SH-SY5Y (cell line): ENCODE results near the gene AFF3.

Experiments
- GATA2 ChIP-seq: IDR thresholded peaks from 2 replicates; pipeline ENCODE4 v1.6.1; 2011; ENCODE audit warnings: mild to moderate bottlenecking, low read depth, low read length
- GATA3 ChIP-seq: IDR thresholded peaks from 2 replicates; pipeline ENCODE4 v1.6.1; 2011; ENCODE audit warnings: low read depth, mild to moderate bottlenecking, low read length, moderate library complexity

Gene AFF3

DNA sequence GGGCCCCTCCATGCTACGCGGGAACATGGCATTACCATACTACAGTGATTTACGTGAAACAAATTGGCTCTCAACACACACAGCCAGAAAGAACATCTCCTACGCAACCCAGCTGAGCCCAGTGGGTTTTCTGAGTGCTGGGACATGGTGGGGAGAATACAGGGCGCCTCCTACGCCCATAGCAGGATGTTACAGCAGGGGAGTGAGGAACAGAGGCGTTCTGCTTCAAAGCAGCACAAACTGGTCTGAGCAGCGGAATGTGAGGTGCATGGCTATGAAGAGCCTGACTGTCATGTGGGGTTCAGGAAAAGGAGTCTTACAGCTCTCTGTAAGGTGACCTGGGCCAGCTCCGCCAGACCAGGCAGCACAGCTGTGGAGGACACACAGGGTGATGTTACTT, 543.9 kb downstream of the AFF3 start:
- TF ChIP-seq GATA3 (no peak), GATA2 (no peak)

DNA sequence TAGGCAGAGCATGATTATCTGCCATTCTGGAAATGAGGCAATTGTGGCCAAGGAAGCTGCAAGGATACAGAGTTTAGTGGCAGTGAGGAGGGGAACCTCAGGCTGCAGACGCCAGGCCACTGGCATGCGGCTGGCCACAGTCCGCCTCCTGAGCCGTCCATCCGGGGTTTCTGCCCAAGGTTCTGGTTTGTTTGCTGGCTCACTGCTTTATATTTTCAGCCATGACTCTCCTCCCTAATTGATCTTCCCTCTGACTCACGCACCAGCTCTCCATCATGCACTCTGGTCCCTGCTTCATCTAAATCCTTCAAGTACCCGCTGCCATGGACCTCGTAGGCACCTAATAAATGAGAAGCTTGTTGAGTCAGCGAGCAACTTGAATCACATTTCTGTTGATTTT, 544.8 kb downstream of the AFF3 start:
- TF ChIP-seq GATA2 (no peak), GATA3 (no peak)

DNA sequence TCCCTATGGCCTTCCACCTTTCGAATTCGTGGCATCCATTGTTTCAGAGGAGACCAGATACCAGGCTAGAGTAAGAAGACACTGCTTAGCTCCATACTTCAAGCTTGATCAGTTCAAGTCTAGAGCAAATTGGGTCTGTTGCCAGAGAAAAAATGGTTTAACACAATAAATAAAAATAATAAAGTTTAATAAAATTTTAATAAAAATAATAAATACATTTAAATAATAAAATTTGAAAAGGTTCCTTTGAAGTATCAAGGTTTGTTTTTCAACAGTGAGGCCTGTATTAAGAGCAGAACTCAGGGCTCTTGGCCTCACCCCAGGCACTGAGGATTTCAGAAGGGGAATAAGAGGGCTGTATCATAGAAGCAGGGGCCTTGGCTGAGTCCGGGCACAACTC, 547.0 kb downstream of the AFF3 start:
- no peak for TF ChIP-seq GATA2
- TF ChIP-seq GATA3, result no peak

DNA sequence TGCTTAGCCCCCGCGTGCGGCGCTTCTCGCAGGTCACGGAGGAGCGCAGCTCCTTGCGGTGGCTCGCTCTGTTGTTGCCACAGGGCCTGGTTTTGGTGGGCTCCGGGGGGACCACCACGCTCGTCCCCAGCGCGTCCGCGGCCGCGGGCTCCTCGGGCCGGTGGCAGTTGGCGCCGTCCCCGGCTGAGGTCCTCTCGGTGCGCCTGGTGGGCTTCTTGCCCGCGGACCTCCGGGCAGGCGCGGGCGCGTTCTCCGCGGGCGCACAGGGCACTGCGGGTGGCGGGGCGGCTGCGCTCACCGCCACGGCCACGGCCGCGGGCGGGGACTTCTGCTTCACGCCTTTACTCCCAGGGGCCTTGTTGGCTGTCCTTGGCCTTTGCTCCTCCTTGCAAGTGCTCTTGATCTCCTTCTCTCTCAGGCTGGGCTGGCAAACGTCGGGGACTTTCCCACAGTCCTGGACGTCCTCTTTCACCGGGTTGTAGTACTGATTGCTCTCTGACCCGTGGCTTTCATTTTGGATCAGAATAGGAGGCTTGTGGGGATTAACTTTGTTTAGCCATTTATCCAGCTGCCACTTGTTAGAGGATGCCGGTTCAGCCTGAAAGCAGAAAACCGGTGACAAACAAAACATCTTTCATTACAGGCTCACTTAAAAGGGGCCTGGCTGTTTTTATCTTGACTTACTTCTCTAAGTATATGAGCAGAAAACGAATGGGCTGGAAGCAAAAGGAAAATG, 548.5 kb downstream of the AFF3 start:
- TF ChIP-seq GATA2 (no peak), GATA3 (no peak)

DNA sequence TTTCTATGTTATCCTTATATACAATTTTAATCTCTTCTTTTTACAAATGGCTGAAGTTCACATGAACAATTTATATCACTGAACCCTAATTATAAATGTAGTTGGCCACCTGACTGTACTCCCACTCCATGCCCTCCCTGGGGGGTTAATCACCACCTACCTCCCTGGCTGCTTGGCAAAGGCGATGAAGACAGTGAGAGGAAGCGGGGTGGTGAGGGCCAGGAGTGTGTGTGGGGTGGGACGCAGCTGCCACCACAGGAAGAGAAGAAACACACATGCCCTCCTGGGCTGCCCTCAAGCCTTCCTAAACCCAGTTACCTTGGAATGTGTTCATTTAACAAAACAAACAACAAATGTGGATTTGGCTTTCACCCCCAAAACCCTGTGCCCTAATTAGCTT, 565.6 kb downstream of the AFF3 start:
- TF ChIP-seq GATA3, result no peak
- no peak for TF ChIP-seq GATA2

DNA sequence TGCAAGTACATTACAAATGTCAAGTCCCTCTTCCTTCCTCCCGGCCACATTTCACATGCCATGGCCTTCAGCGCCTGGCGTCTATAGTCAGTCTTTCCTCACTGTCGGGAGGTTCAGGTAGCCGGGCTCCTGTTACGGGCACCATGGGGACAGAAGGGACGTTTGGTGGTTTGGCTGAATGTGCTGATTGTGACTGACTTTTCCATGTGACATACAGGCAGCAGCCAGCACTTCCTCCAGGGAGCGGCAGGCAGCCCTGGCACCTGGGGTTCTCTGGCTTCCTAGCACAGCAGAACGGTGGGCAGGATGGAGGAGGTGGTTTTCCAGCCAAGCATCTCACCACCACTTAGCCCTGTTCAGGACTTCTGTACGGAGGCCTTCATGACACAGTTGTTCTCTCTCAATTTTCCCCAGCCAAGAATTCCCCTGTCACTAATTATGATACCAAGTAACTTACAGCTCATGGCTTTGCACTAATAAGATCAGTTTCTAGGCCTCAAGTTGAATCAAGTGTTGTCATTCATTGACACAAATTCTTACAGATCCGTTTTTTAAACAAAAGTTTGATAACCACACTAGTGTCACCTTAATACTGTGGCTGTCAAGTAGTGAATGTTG, 568.6 kb downstream of the AFF3 start:
- TF ChIP-seq GATA3 (no peak), GATA2 (no peak)

DNA sequence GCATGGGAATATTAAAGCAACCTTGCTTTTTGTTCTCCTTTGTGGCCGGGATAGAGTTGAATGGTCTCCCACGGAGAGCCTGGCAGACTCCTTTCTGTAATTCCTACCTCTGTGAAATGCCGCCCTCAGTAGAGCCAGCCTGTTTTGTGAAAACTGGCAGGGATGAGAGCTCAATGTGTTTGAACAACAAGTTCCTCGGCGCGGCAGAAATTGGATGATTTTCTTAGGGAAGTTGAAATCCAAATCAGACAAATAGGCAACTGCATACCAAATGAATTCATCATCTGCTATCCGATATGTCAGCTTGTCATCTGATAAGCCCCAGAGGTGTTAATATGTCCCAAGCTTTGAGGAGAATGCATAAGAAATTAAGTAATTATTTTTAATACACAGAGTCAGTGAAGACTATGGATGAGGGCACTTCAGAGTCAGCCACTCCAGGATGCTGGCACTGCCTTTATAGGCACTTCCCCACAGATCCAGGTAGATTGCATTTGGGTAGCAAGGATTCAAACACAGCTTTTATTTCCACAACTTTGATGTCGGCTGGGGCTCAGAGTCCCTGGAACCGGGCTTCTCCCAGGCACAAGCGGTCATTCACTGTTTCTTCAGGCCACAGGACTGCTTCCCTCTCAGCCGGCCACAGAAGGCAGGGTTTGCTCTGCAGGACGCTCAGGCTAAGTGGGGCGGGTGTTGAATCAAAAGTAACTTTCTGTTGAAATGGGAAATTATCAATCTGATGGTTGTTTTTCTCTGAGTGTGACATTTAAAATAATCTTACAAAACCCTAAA, 569.8 kb downstream of the AFF3 start:
- TF ChIP-seq GATA2, result no peak

DNA sequence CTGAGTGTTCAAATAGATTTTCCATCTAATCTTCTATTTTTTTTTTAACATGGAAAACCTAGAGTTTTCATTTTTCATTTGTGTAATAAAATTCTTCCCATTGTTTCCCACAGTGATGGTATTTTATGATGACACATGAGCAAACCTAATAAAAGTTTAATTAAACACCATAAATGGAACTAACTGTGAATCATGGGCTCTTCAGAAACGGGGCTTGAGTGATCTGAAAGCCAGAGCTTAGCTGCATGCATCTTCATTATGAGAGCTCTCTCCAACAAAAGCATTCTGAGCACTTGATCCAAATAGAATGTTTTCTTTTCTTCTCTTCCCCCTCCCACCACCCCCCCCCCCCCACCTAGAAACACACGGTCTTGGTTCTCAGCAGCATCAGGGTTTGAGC, 570.4 kb downstream of the AFF3 start:
- TF ChIP-seq GATA2 (no peak), GATA3 (no peak)

DNA sequence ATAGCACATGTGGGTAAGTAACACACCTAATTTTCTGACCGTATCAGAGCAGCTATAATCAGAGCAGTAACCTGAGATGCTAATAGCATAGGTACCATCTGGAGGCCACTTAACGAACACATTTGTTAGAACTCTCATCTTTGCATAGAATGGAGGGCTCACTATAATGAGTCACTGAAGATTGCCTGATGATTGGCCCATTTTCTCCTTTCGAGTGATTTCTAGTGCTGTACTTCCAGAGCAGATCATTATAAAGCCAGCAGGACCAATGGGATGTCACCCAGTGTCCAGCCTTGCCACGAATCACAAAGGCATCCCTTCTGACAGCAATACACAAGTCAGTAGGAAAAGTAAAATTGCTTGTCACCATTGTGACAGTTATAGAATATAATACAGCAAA, 570.9 kb downstream of the AFF3 start:
- no peak for TF ChIP-seq GATA3
- TF ChIP-seq GATA2, result no peak

DNA sequence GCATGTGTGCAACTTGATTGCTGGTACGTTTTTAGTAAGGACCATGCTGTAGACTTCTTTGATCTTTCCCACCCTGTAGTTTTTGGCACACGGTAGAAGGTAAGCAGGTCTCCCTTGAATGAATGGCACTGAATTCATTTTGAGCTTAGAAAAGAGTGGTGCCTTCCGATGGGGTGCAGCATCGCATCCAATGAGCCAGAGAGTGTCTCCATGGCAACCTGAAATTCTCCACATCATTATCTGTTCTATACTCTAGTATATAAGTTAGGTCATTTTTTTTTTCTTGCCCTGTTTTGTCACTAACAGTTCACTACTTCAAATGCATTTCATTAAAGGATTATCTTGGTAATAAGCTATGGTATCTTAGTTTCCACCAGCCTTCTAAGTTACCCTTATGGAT, 571.4 kb downstream of the AFF3 start:
- TF ChIP-seq GATA2, result no peak
- TF ChIP-seq GATA3, result no peak

DNA sequence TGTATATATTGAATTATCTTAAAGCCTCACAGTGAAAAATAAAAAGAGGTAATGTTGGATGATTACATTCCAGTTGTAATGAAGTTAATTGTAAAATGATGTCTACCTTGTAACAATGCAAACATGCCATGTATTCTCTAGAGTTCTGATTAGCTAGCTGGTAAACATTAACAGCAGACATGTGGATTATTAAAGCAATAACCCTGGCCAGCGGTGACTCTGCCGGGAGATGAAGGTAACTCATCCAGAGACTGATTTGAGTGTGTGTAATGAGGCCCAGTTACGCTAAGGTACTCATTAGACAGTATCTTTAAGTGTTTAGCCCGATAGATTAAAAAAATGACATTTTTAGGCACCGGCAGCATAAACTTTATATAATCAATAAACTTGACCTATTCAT, 573.0 kb downstream of the AFF3 start:
- no peak for TF ChIP-seq GATA2
- TF ChIP-seq GATA3, result no peak

DNA sequence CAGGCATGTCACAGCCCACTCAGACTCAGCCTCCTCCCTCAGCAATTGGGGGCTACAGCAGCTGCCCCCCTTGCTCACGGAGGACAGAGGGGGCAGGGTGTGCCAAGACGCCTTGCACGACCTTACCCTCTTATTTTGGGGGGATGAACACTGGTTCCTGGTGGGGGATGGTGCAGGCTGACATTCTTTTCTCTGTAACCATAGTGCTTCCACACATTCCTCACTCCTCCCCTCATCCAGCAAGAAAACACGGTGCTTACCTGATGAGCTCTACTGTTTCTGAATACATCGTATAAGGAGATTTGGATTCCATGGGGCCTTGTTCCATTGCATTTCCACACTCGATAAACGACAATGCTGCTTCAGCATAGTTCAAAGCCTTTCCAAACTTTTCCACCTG, 577.2 kb downstream of the AFF3 start:
- TF ChIP-seq GATA2 (no peak), GATA3 (no peak)

DNA sequence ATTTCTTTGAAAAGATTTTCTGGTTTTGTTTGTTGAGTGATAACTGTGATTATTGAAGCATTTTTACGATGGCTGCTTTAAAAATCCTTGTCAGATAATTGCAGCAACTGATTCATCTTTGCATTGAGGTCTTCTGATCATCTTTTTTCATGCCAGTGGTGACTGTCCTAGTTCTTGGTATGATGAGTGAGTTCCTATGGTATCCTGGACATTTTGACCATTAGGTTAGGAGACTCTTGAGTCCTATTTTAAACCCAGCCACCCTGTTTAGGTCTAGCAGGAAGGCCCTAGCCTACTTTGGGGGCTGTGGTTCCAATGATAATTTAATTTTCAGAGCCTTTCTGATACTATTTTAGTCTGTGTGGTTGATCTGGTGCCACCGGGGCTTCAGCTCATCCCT, 579.9 kb downstream of the AFF3 start:
- no peak for TF ChIP-seq GATA3
- no peak for TF ChIP-seq GATA2

DNA sequence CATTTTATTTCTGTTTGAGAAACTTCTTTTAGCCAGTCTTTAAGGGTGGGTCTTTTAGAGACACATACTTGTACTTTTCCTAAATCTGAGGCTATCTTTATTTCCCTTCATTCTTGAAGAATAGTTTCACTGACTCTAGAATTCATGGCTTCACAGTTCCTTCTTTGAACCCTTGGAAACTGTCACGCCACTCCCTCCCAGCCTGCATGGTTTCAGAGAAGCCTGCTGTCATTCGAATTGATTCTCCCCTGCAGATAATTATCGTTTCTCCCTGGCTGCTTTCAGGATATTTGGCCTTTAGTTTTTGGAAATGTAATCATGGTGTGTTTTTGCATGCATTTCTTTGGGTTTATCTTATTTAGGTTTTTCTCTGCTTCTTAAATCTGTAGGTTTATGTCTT, 580.6 kb downstream of the AFF3 start:
- TF ChIP-seq GATA3 (no peak), GATA2 (no peak)

DNA sequence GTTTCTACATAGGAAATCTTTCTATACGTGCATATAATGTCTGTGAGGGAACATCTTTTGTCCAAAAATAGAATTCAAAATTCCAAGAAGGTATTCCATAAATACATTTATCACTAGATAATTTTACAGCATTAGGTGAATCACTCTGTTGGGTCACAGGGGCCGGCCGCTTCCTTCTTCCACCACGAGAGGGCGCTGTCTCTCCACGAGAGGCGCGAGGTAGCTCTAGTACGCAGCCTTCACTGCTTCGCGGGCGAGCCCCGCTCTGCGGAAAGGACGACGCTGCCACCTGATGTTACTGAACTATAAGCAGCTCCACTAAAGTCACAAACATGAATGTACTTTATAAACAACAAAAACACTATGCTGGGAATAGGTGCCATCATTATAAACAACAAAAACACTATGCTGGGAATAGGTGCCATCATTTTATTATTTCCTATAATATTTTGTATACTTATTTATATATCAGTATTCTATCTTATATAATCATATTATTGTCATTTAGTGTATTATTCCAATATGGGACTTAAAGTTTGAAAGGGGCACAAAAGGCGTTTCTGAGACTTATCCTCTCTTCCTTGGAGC, 583.2 kb downstream of the AFF3 start:
- TF ChIP-seq GATA3, result no peak
- no peak for TF ChIP-seq GATA2

DNA sequence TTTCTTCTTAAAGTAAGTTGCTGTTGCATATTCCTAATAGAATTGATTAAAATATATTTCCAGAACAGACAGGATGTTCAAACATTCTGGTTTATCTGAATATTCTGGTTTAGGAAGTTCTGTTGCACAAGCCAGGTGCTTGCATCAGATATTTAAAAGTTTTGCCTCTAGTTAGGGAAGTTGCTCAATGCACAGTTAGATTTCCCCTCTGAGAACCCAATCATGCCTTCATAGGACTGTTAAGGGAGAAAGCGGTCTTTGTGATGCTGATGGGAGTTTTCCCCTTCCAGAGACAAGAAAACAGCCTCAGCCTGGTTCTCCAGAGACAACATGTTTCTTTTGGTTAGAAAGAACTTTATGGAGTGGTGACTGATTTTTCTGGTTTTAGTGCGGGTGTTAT, 587.0 kb downstream of the AFF3 start:
- no peak for TF ChIP-seq GATA2
- no peak for TF ChIP-seq GATA3
